BE2C (cell line): ENCODE results near the gene MRPS10.
"Not testable (repeated sequence)": the region's sequence is repeated elsewhere in the genome, so short reads cannot be mapped to it uniquely, and the experiment has no call there.

Experiments used
- DNase-seq: peaks from one replicate; pipeline ENCODE4 v3.0.0-alpha.2; 2020
- H3K27me3 ChIP-seq: fragments of 250-450 bp; sonication (Bioruptor Pico); 2 replicates; pipeline ENCODE4 v1.5.1; 2020; ENCODE audit warnings: mild to moderate bottlenecking
- H3K36me3 ChIP-seq: fragments of 250-450 bp; sonication (Bioruptor Pico); 2 replicates; pipeline ENCODE4 v1.5.1; 2020; ENCODE audit warnings: mild to moderate bottlenecking
- H3K4me1 ChIP-seq: fragments of 250-450 bp; sonication (Bioruptor Pico); 2 replicates; pipeline ENCODE4 v1.5.1; 2020
- H3K4me3 ChIP-seq: 2 replicates; pipeline ENCODE4 v1.5.1; 2011; ENCODE audit warnings: low read depth, low read length
- H3K9me3 ChIP-seq: fragments of 250-450 bp; sonication (Bioruptor Pico); 2 replicates; pipeline ENCODE4 v1.5.1; 2020
- TF ChIP-seq, protein P1 (sequence below): IDR thresholded peaks from 2 replicates; pipeline ENCODE4 v1.5.1; 2012; ENCODE audit warnings: mild to moderate bottlenecking, low read depth, low read length

MRPS10 gene

DNA sequence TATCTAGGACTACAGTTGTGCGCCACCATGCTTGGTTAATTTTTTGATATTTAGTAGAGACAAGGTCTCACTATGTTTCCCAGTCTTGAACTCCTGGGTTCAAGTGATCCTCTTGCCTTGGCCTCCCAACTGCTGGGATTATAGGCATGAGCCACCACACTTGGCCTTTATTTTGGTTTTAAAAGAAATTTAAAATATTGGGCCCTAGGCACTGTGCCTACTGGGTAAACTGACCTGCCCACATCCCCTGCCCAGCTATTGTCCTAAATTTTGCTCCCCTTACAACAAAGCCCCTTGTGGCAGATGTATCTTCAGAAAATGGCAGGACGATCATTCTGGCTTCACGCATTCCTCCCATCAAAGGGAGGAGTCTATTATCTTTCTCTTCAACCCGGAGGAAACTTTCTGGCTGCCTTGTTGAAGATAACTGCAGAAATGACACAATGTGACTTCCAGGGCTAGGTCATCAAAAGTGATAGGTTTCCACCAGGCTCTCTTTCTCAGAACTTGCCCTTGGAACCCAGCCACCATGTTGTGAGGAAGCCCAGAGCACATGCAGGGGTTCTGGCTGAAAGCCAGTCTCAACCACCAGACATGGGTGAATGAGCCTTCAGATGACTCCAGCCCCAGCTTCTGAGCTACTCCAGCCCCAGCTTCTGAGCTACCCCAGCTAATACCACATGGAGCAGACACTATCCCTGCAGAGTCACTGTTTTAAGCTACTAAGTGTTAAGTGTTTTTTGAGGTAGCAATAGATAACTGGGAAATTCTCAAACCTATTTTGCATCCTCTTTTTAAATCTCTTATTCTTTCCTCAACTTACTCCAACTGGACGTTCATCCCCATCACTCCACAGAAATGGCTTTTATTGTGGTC lies 18.3 kb downstream of the MRPS10 start:
- DNase-seq = peak; percentile 72

DNA sequence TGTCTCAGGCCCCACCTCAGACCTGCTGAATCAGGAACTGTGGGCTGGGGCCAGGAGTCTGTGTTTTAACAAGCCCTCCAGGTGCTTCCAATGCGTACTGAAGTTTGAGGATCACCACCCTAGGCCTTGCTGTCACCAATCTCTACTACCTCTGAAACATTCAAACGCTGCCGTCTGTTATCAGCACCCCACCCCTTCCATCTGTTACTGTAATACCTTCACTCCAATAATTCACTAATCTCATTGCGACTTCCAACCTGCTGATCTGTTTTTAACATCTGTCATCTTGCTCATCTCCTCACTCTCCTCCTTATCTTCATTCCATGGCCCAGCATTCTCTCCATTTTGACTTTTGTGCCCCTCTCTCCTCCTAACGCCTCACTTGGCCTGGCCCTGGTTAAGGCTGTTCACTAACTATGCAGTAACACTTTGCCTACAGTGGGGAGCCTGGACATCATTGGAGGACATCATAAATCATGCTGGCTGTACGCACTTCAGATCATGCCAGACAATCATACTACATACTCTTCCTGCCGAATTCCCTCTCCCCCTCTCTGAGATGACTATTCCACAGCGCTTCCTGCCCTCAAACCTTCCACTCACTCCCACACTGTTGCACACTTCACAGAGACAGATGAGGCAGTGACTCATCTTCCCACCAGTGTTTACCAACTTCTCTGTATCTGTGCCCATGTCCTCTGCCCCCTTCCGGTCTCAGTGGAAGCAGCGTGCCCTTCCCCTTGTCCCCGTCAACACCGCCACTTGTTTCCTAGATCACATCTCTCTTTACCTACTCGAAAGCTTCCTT lies 19.9 kb downstream of the MRPS10 start:
- no peaks in the 10 kb centered on the region; the same call in none of the 2 replicates for H3K4me1 ChIP-seq
- no peak overlapping the region for H3K4me3 ChIP-seq
- no peaks in the 10 kb centered on the region; the same call in 1 of the 2 replicates for H3K9me3 ChIP-seq
- no peaks in the 10 kb centered on the region for H3K36me3 ChIP-seq
- no peak for DNase-seq
- TF ChIP-seq, protein P1, sequence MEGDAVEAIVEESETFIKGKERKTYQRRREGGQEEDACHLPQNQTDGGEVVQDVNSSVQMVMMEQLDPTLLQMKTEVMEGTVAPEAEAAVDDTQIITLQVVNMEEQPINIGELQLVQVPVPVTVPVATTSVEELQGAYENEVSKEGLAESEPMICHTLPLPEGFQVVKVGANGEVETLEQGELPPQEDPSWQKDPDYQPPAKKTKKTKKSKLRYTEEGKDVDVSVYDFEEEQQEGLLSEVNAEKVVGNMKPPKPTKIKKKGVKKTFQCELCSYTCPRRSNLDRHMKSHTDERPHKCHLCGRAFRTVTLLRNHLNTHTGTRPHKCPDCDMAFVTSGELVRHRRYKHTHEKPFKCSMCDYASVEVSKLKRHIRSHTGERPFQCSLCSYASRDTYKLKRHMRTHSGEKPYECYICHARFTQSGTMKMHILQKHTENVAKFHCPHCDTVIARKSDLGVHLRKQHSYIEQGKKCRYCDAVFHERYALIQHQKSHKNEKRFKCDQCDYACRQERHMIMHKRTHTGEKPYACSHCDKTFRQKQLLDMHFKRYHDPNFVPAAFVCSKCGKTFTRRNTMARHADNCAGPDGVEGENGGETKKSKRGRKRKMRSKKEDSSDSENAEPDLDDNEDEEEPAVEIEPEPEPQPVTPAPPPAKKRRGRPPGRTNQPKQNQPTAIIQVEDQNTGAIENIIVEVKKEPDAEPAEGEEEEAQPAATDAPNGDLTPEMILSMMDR = no peak
- no peaks in the 10 kb centered on the region for H3K27me3 ChIP-seq

More for the DNA sequence above, 18.3 kb downstream of the MRPS10 start:
- no peaks in the 10 kb centered on the region; the same call in 1 of the 2 replicates for H3K36me3 ChIP-seq
- H3K9me3 ChIP-seq = no peaks in the 10 kb centered on the region; the same call in 1 of the 2 replicates
- no peak overlapping the region for H3K4me3 ChIP-seq
- H3K4me1 ChIP-seq = no peaks in the 10 kb centered on the region; the same call in none of the 2 replicates
- TF ChIP-seq, protein P1 = no peak
- no peaks in the 10 kb centered on the region for H3K27me3 ChIP-seq

DNA sequence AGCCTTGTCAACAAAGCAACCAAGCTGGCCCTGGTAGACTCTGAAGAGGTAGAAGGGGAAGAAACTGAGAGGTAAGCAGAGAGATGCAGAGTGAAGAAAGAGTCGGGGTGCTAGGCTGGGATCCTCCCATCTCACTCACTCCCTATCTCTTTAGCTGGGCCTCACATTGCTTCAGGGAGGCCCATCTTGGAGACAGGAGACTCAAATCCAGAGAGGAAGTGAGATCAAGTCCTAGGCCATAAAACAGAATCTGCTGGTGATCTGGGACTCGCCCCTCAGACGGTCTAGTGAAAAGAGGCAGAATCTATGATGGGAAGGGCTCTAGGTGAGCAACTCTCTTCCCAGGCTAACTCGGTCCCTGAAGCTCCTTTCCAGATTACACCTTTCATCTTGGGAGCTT lies 22.2 kb downstream of the MRPS10 start:
- Histone ChIP-seq H3K4me1 (peaks cover 7% of the 10 kb centered on the region), H3K4me3 (no peak overlapping the region)

DNA sequence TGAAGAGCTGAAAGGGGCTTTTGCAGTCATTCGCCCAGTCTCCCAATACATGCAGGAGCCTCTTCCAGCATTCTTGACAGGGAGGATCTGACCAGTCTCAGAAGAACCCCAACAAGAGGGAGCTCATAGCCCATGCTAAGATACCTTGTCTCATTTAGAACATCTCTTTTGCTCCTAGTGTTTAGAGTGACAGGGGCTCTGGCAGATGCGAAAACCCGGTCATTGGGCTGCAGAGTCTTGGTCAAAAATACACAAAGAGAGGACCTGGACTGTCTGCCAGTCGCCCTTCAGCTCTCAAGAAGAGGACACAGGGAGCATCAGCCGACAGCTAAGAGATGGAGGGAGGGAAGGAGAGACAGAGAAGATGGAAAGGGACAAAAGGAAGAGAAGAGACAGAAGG lies 23.6 kb downstream of the MRPS10 start:
- no peak for DNase-seq
- no peaks in the 10 kb centered on the region for H3K27me3 ChIP-seq
- no peaks in the 10 kb centered on the region for H3K36me3 ChIP-seq
- H3K9me3 ChIP-seq = no peaks in the 10 kb centered on the region; the same call in 1 of the 2 replicates
- H3K4me1 ChIP-seq = peaks cover 7% of the 10 kb centered on the region
- no peak overlapping the region for H3K4me3 ChIP-seq
- TF ChIP-seq, protein P1 = no peak

More for the DNA sequence above, 22.2 kb downstream of the MRPS10 start:
- TF ChIP-seq, protein P1 = no peak
- H3K9me3 ChIP-seq = no peaks in the 10 kb centered on the region; the same call in 1 of the 2 replicates
- no peaks in the 10 kb centered on the region for H3K27me3 ChIP-seq
- H3K36me3 ChIP-seq = no peaks in the 10 kb centered on the region
- no peak for DNase-seq

DNA sequence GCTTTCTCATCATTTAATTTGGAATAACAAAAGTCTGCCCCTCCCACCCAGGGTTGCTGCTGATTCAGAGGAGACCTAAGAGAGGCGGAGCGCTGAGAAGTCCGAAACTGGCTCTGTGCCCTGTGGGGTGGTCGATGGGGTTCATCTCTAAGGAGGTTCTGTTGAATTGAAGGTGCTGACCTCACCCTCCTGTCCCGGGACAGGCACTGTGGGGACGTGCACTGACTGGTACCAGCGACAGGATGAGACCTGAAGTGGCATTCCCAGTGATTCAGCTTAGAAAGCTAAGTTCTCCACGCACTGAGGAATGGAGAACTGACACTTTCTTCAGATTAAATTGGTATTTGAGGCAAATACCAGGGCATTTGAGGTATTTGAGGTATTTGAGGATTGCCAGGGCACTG lies 24.2 kb downstream of the MRPS10 start:
- Histone ChIP-seq H3K9me3 (no peaks in the 10 kb centered on the region), H3K4me3 (no peak overlapping the region), H3K4me1 (peaks cover 7% of the 10 kb centered on the region), H3K27me3 (no peaks in the 10 kb centered on the region), H3K36me3 (no peaks in the 10 kb centered on the region)
- TF ChIP-seq, protein P1 = no peak
- DNase-seq = no peak

DNA sequence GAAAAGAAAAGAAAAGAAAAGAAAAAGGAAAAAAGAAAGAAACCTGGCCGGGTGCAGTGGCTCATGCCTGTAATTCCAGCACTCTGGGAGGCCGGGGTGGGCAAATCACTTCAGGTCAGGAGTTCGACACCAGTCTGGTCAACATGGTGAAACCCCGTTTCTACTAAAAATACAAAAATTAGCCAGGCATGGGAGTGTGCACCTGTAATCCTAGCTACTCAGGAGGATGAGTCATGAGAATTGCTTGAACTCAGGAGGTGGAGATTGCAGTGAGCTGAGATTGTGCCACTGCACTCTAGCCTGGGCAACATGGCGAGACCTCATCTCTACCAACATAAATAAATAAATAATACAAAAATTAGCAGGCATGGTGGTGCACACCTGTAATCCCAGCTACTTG lies 25.3 kb downstream of the MRPS10 start:
- not testable (repeated sequence) for DNase-seq, H3K36me3 ChIP-seq, H3K27me3 ChIP-seq, H3K9me3 ChIP-seq, H3K4me3 ChIP-seq, H3K4me1 ChIP-seq
